H1 (cell line): Measurements from ENCODE around the gene ST6GALNAC5. TPM values are rescaled to one million over a fixed set of nuclear protein-coding genes. Genes with fewer than 3 reads are reported as not detected.

ENCODE experiments used
- CTCF ChIA-PET: fragments of 300-600 bp; sonication (Branson Sonifier 250); formaldehyde crosslinking; loops from one replicate; lab custom pipeline; 2021; ENCODE audit not compliant: partially characterized antibody; lab: Charles Lee
- POLR2A ChIA-PET: fragments of 300-600 bp; sonication (Branson Sonifier 250); formaldehyde crosslinking; loops from one replicate; lab custom pipeline; 2021; ENCODE audit warnings: inconsistent platforms; ENCODE audit not compliant: partially characterized antibody; lab: Charles Lee
- DNase-seq, 2 experiments: peaks; one replicate each; pipeline versions ENCODE4 v3.0.0 to v3.0.0-alpha.2; 2010 to 2022; ENCODE audit warnings: low spot score in 2 of 2, low read depth in 1 of 2, mixed read lengths in 1 of 2
- FAIRE-seq: peaks from 2 replicates; lab custom pipeline; 2011; peaks lifted over from hg19 to GRCh38; lab: Jason Lieb, UNC
- H2AFZ ChIP-seq: 2 replicates; pipeline ENCODE4 v1.8.1; 2012; ENCODE audit warnings: low read length, inconsistent platforms
- H2AK5ac ChIP-seq: 2 replicates; pipeline ENCODE4 v1.6.1; 2013; ENCODE audit warnings: low read depth, low read length
- H2BK120ac ChIP-seq: replicated peaks from 2 replicates; pipeline ENCODE3; 2013; ENCODE audit warnings: low read depth, low read length, inconsistent platforms
- H2BK12ac ChIP-seq: 2 replicates; pipeline ENCODE4 v1.6.1; 2013; ENCODE audit warnings: low read depth, low read length
- H2BK15ac ChIP-seq: 2 replicates; pipeline ENCODE4 v1.6.1; 2013; ENCODE audit warnings: low read length
- H2BK20ac ChIP-seq: 2 replicates; pipeline ENCODE4 v1.6.1; 2013; ENCODE audit warnings: low read length
- H2BK5ac ChIP-seq: 2 replicates; pipeline ENCODE4 v1.6.1; 2013; ENCODE audit warnings: low read depth, low read length
- H3K14ac ChIP-seq: 2 replicates; pipeline ENCODE4 v1.6.1; 2013; ENCODE audit warnings: inconsistent platforms; ENCODE audit not compliant: insufficient read length
- H3K18ac ChIP-seq: 2 replicates; pipeline ENCODE4 v1.6.1; 2013; ENCODE audit warnings: low read length; ENCODE audit errors: extremely low read depth
- H3K23ac ChIP-seq: 2 replicates; pipeline ENCODE4 v1.6.1; 2013; ENCODE audit warnings: inconsistent platforms; ENCODE audit not compliant: insufficient read length
- H3K23me2 ChIP-seq: 2 replicates; pipeline ENCODE4 v1.6.1; 2013; ENCODE audit warnings: low read depth, low read length
- H3K27ac ChIP-seq: 2 replicates; pipeline ENCODE4 v1.6.1; 2011; ENCODE audit warnings: low read depth, low read length, inconsistent platforms
- H3K27me3 ChIP-seq, 4 experiments: replicated peaks in 1 of 4; 1 replicate in 1 of 4; 2 replicates in 3 of 4; pipeline versions ENCODE4 v1.6.1 to v1.8.1; 2011 to 2013; ENCODE audit warnings: low read length in 3 of 4, mild to moderate bottlenecking in 3 of 4, inconsistent platforms in 2 of 4, mixed read lengths in 2 of 4, moderate library complexity in 1 of 4; ENCODE audit not compliant: control insufficient read depth in 3 of 4, insufficient read depth in 3 of 4; ENCODE audit errors: extremely low read depth in 1 of 4
- H3K36me3 ChIP-seq, 4 experiments: 2 replicates each; pipeline versions ENCODE4 v1.6.1 to v1.8.1; 2011 to 2013; ENCODE audit warnings: mild to moderate bottlenecking in 4 of 4, low read length in 3 of 4, moderate library complexity in 2 of 4, control low read depth in 1 of 4, inconsistent platforms in 1 of 4; ENCODE audit not compliant: insufficient read depth in 4 of 4, control insufficient read depth in 2 of 4
- H3K4ac ChIP-seq: replicated peaks from 2 replicates; pipeline ENCODE3; 2013; ENCODE audit warnings: low read length, low read depth, mixed read lengths, inconsistent platforms; ENCODE audit not compliant: insufficient read length
- H3K4me1 ChIP-seq, 4 experiments: replicated peaks in 1 of 4; 1 replicate in 1 of 4; 2 replicates in 3 of 4; pipeline versions ENCODE4 v1.6.1 to v1.8.1; 2011 to 2013; ENCODE audit warnings: low read length in 3 of 4, inconsistent platforms in 2 of 4, mixed read lengths in 1 of 4; ENCODE audit not compliant: insufficient read depth in 4 of 4, control insufficient read depth in 3 of 4
- H3K4me2 ChIP-seq, 2 experiments: 2 replicates each; pipeline versions ENCODE4 v1.6.1 to v1.8.1; 2011 to 2013; ENCODE audit warnings: low read depth in 2 of 2, low read length in 2 of 2, control low read depth in 1 of 2, inconsistent platforms in 1 of 2, mild to moderate bottlenecking in 1 of 2; ENCODE audit not compliant: insufficient read depth in 1 of 2
- H3K4me3 ChIP-seq, 4 experiments: fragments of 200-600, 300-600 bp in 1 of 4; sonication (generic), shearing (Covaris generic), sonication (Bioruptor Twin) in 1 of 4; 2 replicates each; pipeline versions ENCODE4 v1.5.1 to v1.8.1; 2011 to 2016; ENCODE audit warnings: low read length in 4 of 4, low read depth in 3 of 4, control low read depth in 2 of 4, inconsistent platforms in 2 of 4, mild to moderate bottlenecking in 2 of 4, mixed read lengths in 1 of 4, moderate library complexity in 1 of 4; ENCODE audit not compliant: insufficient read depth in 2 of 4; ENCODE audit errors: extremely low read depth in 1 of 4
- H3K56ac ChIP-seq: replicated peaks from 2 replicates; pipeline ENCODE3; 2013; ENCODE audit warnings: low read depth, mild to moderate bottlenecking, mixed read lengths, low read length, inconsistent platforms; ENCODE audit not compliant: insufficient read length
- H3K79me1 ChIP-seq: 2 replicates; pipeline ENCODE4 v1.6.1; 2013; ENCODE audit warnings: low read depth, low read length, control low read depth
- H3K79me2 ChIP-seq, 2 experiments: 2 replicates each; pipeline versions ENCODE4 v1.6.1 to v1.8.1; 2012 to 2013; ENCODE audit warnings: low read length in 2 of 2, mild to moderate bottlenecking in 2 of 2, inconsistent platforms in 1 of 2; ENCODE audit not compliant: insufficient read depth in 2 of 2, control insufficient read depth in 1 of 2
- H3K9ac ChIP-seq, 4 experiments: replicated peaks in 1 of 4; 1 replicate in 1 of 4; 2 replicates in 3 of 4; pipeline versions ENCODE4 v1.6.1 to v1.8.1; 2011 to 2013; ENCODE audit warnings: low read depth in 3 of 4, low read length in 3 of 4, control low read depth in 2 of 4, mild to moderate bottlenecking in 2 of 4, moderate library complexity in 2 of 4, inconsistent platforms in 1 of 4; ENCODE audit errors: extremely low read depth in 1 of 4
- H3K9me3 ChIP-seq, 2 experiments: 2 replicates each; pipeline versions ENCODE4 v1.6.1 to v1.8.1; 2012 to 2013; ENCODE audit warnings: mild to moderate bottlenecking in 2 of 2, moderate library complexity in 2 of 2, control low read depth in 1 of 2, inconsistent platforms in 1 of 2, low read depth in 1 of 2, low read length in 1 of 2, mixed read lengths in 1 of 2; ENCODE audit not compliant: insufficient read depth in 2 of 2
- H4K20me1 ChIP-seq, 2 experiments: replicated peaks in 1 of 2; 2 replicates each; pipeline versions ENCODE3 to v1.8.1; 2011 to 2013; ENCODE audit warnings: inconsistent platforms in 2 of 2, low read length in 2 of 2, mild to moderate bottlenecking in 1 of 2; ENCODE audit not compliant: insufficient read depth in 2 of 2, control insufficient read depth in 1 of 2
- H4K5ac ChIP-seq: 2 replicates; pipeline ENCODE4 v1.6.1; 2013; ENCODE audit warnings: low read length, low read depth, mixed read lengths, inconsistent platforms; ENCODE audit not compliant: insufficient read length
- H4K8ac ChIP-seq: 2 replicates; pipeline ENCODE4 v1.8.0; 2013; ENCODE audit warnings: mild to moderate bottlenecking, moderate library complexity, low read length, inconsistent platforms; ENCODE audit not compliant: insufficient read depth; ENCODE audit errors: extremely low read depth
- H4K91ac ChIP-seq: replicated peaks from 2 replicates; pipeline ENCODE3; 2013; ENCODE audit warnings: low read length, mixed read lengths, inconsistent platforms; ENCODE audit not compliant: insufficient read length
- ASH2L ChIP-seq: fragments of 200-600, 300-600 bp; sonication (generic); IDR thresholded peaks from one replicate; pipeline ENCODE4 v1.7.1; 2017; ENCODE audit warnings: low read length
- CHD2 ChIP-seq: IDR thresholded peaks from 2 replicates; pipeline ENCODE4 v1.6.1; 2012; ENCODE audit warnings: low read length, improper control_type of control experiment
- EGR1 ChIP-seq: IDR thresholded peaks from 2 replicates; pipeline ENCODE4 v1.6.1; 2011; ENCODE audit warnings: low read depth, low read length, borderline replicate concordance
- FOSL1 ChIP-seq: IDR thresholded peaks from 2 replicates; pipeline ENCODE4 v1.6.1; 2011; ENCODE audit warnings: mild to moderate bottlenecking, low read depth, low read length, moderate library complexity; ENCODE audit not compliant: insufficient read depth
- HDAC6 ChIP-seq: IDR thresholded peaks from one replicate; pipeline ENCODE4 v1.7.1; 2012; ENCODE audit warnings: low read depth, mild to moderate bottlenecking, inconsistent platforms, low read length, moderate library complexity
- KDM4A ChIP-seq: IDR thresholded peaks from one replicate; pipeline ENCODE4 v1.7.1; 2012; ENCODE audit warnings: low read depth, mild to moderate bottlenecking, moderate library complexity, low read length, inconsistent platforms; ENCODE audit not compliant: severe bottlenecking
- PHF8 ChIP-seq: fragments of 200-600 bp; sonication (generic); conservative IDR thresholded peaks from 2 replicates; pipeline ENCODE4 v1.7.1; 2012; ENCODE audit warnings: low read depth, mild to moderate bottlenecking, inconsistent platforms, low read length, moderate library complexity
- POU5F1 ChIP-seq: IDR thresholded peaks from 2 replicates; pipeline ENCODE4 v1.6.1; 2011; ENCODE audit warnings: low read depth, mild to moderate bottlenecking, low read length, moderate library complexity
- RAD21 ChIP-seq, 2 experiments: IDR thresholded peaks in 1 of 2; conservative IDR thresholded peaks in 1 of 2; 2 replicates each; pipeline ENCODE4 v1.6.1; 2011; ENCODE audit warnings: low read depth in 2 of 2, low read length in 2 of 2, improper control_type of control experiment in 1 of 2, inconsistent platforms in 1 of 2, mild to moderate bottlenecking in 1 of 2, moderate library complexity in 1 of 2
- RFX5 ChIP-seq: IDR thresholded peaks from 2 replicates; pipeline ENCODE4 v1.6.1; 2011; ENCODE audit warnings: low read depth, low read length, improper control_type of control experiment, borderline replicate concordance
- RNF2 ChIP-seq: fragments of 200-900, 300-1000 bp; sonication (generic); IDR thresholded peaks from 2 replicates; pipeline ENCODE4 v1.7.1; 2016; ENCODE audit warnings: borderline replicate concordance, low read depth, mild to moderate bottlenecking, antibody characterized with exemption, low read length; ENCODE audit not compliant: poor library complexity, severe bottlenecking; ENCODE audit errors: missing control alignments
- SIRT6 ChIP-seq: IDR thresholded peaks from one replicate; pipeline ENCODE4 v1.7.1; 2012; ENCODE audit warnings: low read length, inconsistent platforms
- SIX5 ChIP-seq: IDR thresholded peaks from 2 replicates; pipeline ENCODE4 v1.6.1; 2011; ENCODE audit warnings: mild to moderate bottlenecking, low read depth, low read length
- WGBS, 2 experiments: shearing (Covaris generic) in 1 of 2; methylation state at CpG; one replicate each; pipeline versions ENCODE4 v1.1.6 to v1.1.7; 2013 to 2015; ENCODE audit warnings: low lambda C conversion rate in 2 of 2, mixed read lengths in 2 of 2, inconsistent platforms in 1 of 2, low coverage in 1 of 2, missing lambda C conversion rate in 1 of 2; ENCODE audit not compliant: insufficient replicate concordance in 2 of 2, insufficient coverage in 1 of 2, insufficient read length in 1 of 2; ENCODE audit errors: extremely low coverage in 1 of 2, missing lambda C conversion rate in 1 of 2; 5-methylcytosine and 5-hydroxymethylcytosine counted together
- polyA plus RNA-seq, 7 experiments: library from polyadenylated mRNA; depleted of rRNA in 3 of 7; stranded (reverse) in 5 of 7; unstranded in 2 of 7; fragments of >200 nt in 5 of 7; fragments of 200-250 nt in 2 of 7; gene quantifications; 1 replicate in 5 of 7; 2 replicates in 1 of 7; 4 replicates in 1 of 7; pipeline versions ENCODE4 v1.2.1 to v1.2.3, GENCODE V29; 2011 to 2013; ENCODE audit warnings: missing spikeins in 2 of 7, mixed read lengths in 2 of 7
- total RNA-seq: library from RNA; stranded (reverse); fragmentation: NEBNext Ultra II Directional; extraction: Animal tissue kit (Norgen Biotek cat#: 25700); gene quantifications from 2 replicates; pipeline ENCODE4 v1.2.1, GENCODE V29; 2021

Gene ST6GALNAC5
- total and polyA plus RNA-seq, 2 of the 8 experiments (the other 6 are each of a cell fraction or from before 2014, with no cell fraction given) = 6.2 to 7.3 TPM

DNA sequence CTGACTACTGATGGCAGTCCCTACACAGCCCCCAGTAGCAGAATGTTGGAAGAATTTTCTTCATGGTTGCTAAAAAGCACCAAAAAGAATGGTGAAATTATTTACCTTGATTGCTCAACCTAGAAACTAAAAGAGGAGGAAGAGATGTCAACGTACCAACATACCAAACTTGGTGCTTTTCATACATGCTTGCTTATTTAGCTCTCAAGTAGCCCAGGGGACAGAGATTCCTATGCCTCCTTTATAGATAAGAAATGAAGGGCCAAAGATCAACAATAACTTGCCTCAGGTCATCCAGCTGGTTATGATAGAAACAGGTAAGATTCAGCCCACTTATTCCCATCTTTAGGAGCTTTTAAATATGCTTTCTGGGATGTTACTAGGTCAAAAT is 181.3 kb downstream of the ST6GALNAC5 start:
- H2BK12ac ChIP-seq = no peak overlapping the region
- H3K79me1 ChIP-seq = no peaks in the 10 kb centered on the region
- H3K23ac ChIP-seq = no peak overlapping the region
- no peak overlapping the region for H2BK5ac ChIP-seq
- H3K9ac ChIP-seq = no peak overlapping the region
- H3K56ac ChIP-seq = no peak overlapping the region
- no peak overlapping the region for H4K91ac ChIP-seq
- 86% methylated on average over 1 of the region's 1 CpG; no CpG with 5 or more reads in 1 of the 2 experiments for WGBS, 2 experiments
- ChIA-PET POLR2A (interaction anchor here (0.6 kb wide), 1 partner anchor 471 kb away, joined by 3 read pairs; no protein-coding TSS in a partner anchor), CTCF (interaction anchor here (0.7 to 1.4 kb wide), 2 partner anchors 9 to 1951 kb away, joined by 4 read pairs; no protein-coding TSS in a partner anchor)
- no peaks in the 10 kb centered on the region for H4K20me1 ChIP-seq
- no peaks in the 10 kb centered on the region for H3K79me2 ChIP-seq
- H4K5ac ChIP-seq = no peak overlapping the region
- no peak overlapping the region for H2AFZ ChIP-seq
- no peaks in the 10 kb centered on the region for H3K23me2 ChIP-seq
- no peaks in the 10 kb centered on the region for H3K27me3 ChIP-seq
- no peak overlapping the region for H2AK5ac ChIP-seq
- TF ChIP-seq RNF2 = no peak
- TF ChIP-seq PHF8 = no peak
- no peak for TF ChIP-seq EGR1
- no peak for TF ChIP-seq ASH2L
- TF ChIP-seq RFX5 = no peak
- no peak for TF ChIP-seq SIRT6
- TF ChIP-seq RAD21 (IDR thresholded peaks at IDR 0.05 in 1 of 2, conservative IDR thresholded peaks at IDR 0.05 in 1 of 2; ENCODE audit: low read depth in 2 of 2, low read length in 2 of 2) = no peak
- no peak for TF ChIP-seq POU5F1
- TF ChIP-seq CHD2 = no peak
- TF ChIP-seq KDM4A = no peak
- no peak for TF ChIP-seq SIX5
- TF ChIP-seq HDAC6 = no peak
- no peak for TF ChIP-seq FOSL1
- H3K27ac ChIP-seq = no peak overlapping the region
- H3K36me3 ChIP-seq = no peaks in the 10 kb centered on the region; a peak in 1 of 8 replicates
- no peak overlapping the region for H2BK20ac ChIP-seq
- H3K4ac ChIP-seq = no peak overlapping the region
- H3K4me3 ChIP-seq = no peak overlapping the region
- no peaks in the 10 kb centered on the region for H3K9me3 ChIP-seq
- H2BK120ac ChIP-seq = no peak overlapping the region
- H3K4me2 ChIP-seq = no peak overlapping the region
- no peak overlapping the region for H4K8ac ChIP-seq
- H3K4me1 ChIP-seq = no peaks in the 10 kb centered on the region
- H3K18ac ChIP-seq = no peak overlapping the region
- FAIRE-seq (no peak), DNase-seq (no peak)
- H2BK15ac ChIP-seq = no peak overlapping the region
- H3K14ac ChIP-seq = no peak overlapping the region
